Measurements from ENCODE around the gene FAM131A.

Gene FAM131A

DNA sequence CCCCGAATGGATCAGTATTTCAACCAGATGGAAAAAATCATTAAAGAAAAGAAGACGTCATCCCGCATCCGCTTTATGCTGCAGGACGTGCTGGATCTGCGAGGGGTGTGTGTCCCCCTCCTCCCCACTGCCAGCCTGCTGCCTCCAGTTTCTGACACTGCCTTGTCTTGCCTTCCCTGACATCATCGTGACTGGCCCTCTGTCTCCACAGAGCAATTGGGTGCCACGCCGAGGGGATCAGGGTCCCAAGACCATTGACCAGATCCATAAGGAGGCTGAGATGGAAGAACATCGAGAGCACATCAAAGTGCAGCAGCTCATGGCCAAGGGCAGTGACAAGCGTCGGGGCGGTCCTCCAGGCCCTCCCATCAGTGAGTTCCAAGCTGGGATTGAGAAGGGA is 12.1 kb upstream of the FAM131A start:
- CTCF ChIA-PET, result no interaction called here

DNA sequence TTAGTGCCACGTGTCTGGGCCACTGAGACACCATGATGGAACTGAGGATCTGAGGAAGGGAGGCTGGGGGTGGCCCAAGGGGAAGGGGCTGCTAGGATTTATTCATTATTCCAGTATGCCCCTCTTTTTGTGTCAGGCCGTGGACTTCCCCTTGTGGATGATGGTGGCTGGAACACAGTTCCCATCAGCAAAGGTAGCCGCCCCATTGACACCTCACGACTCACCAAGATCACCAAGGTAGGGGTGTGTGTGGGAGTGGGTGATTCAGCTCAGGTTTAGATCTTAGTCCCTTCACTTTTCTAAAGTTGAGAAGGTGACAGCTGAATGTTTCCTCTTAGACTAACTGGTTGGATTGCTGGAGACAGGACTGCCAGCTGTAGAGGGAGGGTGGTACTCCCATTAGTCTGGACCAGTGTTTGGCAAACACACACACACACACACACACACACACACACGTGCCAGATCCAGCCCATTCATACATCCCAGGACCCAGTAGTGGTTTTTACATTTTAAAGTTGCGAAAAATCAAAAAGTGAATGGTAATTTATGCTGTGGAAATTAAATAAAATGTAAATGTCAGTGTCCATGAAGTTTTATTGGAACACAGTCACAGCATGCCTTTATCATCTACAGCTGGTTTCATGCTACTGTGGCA is 11.6 kb upstream of the FAM131A start:
- ChIA-PET CTCF (no interaction called here), POLR2A (no interaction called here)
- no peak for DNase-seq (ENCODE audit: extremely low spot score)
- TF ChIP-seq FOXA1 (IDR thresholded peaks at IDR 0.05), result no peak
- TF ChIP-seq ZNF384 (IDR thresholded peaks at IDR 0.05), result no peak
- TF ChIP-seq HDGF (IDR thresholded peaks at IDR 0.05; ENCODE audit: borderline replicate concordance), result no peak
- no peak for TF ChIP-seq SP1 (IDR thresholded peaks at IDR 0.05)
- TF ChIP-seq SUZ12 (IDR thresholded peaks at IDR 0.05), result no peak
- TF ChIP-seq BHLHE40 (IDR thresholded peaks at IDR 0.05; ENCODE audit: borderline replicate concordance), result no peak

More for the DNA sequence above, 12.1 kb upstream of the FAM131A start:
- POLR2A ChIA-PET, result no interaction called here
- no peak for DNase-seq (ENCODE audit: extremely low spot score)
- TF ChIP-seq FOXM1 (IDR thresholded peaks at IDR 0.05; ENCODE audit: borderline replicate concordance) (no peak), TARDBP (IDR thresholded peaks at IDR 0.05) (no peak), ZNF384 (IDR thresholded peaks at IDR 0.05) (no peak), CTBP1 (IDR thresholded peaks at IDR 0.05; ENCODE audit: borderline replicate concordance) (no peak), NFRKB (IDR thresholded peaks at IDR 0.05) (no peak)
- TF ChIP-seq, protein P1, sequence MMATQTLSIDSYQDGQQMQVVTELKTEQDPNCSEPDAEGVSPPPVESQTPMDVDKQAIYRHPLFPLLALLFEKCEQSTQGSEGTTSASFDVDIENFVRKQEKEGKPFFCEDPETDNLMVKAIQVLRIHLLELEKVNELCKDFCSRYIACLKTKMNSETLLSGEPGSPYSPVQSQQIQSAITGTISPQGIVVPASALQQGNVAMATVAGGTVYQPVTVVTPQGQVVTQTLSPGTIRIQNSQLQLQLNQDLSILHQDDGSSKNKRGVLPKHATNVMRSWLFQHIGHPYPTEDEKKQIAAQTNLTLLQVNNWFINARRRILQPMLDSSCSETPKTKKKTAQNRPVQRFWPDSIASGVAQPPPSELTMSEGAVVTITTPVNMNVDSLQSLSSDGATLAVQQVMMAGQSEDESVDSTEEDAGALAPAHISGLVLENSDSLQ (IDR thresholded peaks at IDR 0.05), result no peak

DNA sequence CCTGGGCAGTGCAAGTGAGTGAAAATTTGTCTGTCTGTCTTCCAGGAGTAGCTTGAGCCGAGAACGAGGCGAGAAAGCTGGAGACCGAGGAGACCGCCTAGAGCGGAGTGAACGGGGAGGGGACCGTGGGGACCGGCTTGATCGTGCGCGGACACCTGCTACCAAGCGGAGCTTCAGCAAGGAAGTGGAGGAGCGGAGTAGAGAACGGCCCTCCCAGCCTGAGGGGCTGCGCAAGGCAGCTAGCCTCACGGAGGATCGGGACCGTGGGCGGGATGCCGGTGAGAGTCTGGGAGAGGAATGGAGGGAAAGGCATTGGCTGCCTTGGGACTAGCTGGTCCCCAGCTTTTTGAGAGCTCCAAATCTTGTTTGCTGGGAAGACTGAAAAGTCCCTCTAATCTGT is 10.2 kb upstream of the FAM131A start:
- POLR2A ChIA-PET, result no interaction called here
- no peak for DNase-seq (ENCODE audit: extremely low spot score)
- TF ChIP-seq ZNF384 (IDR thresholded peaks at IDR 0.05), result no peak
- TF ChIP-seq TARDBP (IDR thresholded peaks at IDR 0.05), result no peak
- TF ChIP-seq FOXM1 (IDR thresholded peaks at IDR 0.05; ENCODE audit: borderline replicate concordance), result no peak
- no peak for TF ChIP-seq L3MBTL2 (conservative IDR thresholded peaks at IDR 0.05)
- TF ChIP-seq FOXK2 (IDR thresholded peaks at IDR 0.05), result no peak
- no peak for TF ChIP-seq ARNT (IDR thresholded peaks at IDR 0.05)
- TF ChIP-seq CTBP1 (IDR thresholded peaks at IDR 0.05; ENCODE audit: borderline replicate concordance), result no peak
- no peak for TF ChIP-seq HDGF (IDR thresholded peaks at IDR 0.05; ENCODE audit: borderline replicate concordance)
- TF ChIP-seq FOXA1 (IDR thresholded peaks at IDR 0.05), result no peak
- TF ChIP-seq, protein P1 (IDR thresholded peaks at IDR 0.05), result no peak
- TF ChIP-seq SUZ12 (IDR thresholded peaks at IDR 0.05), result no peak
- no peak for TF ChIP-seq SP1 (IDR thresholded peaks at IDR 0.05)
- TF ChIP-seq NFRKB (IDR thresholded peaks at IDR 0.05), result no peak
- no peak for TF ChIP-seq ELF4 (IDR thresholded peaks at IDR 0.05)
- TF ChIP-seq BHLHE40 (IDR thresholded peaks at IDR 0.05; ENCODE audit: borderline replicate concordance), result no peak
- TF ChIP-seq LEF1 (IDR thresholded peaks at IDR 0.05; ENCODE audit: borderline replicate concordance), result no peak
- CTCF ChIA-PET, result no interaction called here

DNA sequence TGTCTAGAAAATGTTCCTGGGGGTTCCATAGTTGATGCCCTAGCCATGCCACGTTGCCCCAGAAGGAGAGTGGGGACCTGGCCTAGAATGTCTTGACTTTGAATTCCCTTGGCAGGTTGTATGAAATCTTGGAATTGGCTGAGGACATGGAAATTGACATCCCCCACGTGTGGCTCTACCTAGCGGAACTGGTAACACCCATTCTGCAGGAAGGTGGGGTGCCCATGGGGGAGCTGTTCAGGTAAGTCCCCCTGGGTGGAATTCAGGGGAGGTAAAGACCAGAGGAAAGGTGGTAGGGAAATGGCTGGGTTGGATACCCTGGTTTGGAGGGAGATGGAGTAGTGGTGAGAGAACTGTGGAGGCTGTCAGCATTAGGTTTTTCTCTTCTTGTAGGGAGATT is 8.9 kb upstream of the FAM131A start:
- no peak for DNase-seq (ENCODE audit: extremely low spot score)
- CTCF ChIA-PET, result no interaction called here
- TF ChIP-seq HDGF (IDR thresholded peaks at IDR 0.05; ENCODE audit: borderline replicate concordance) (no peak), LEF1 (IDR thresholded peaks at IDR 0.05; ENCODE audit: borderline replicate concordance) (no peak), L3MBTL2 (conservative IDR thresholded peaks at IDR 0.05) (no peak), NFRKB (IDR thresholded peaks at IDR 0.05) (no peak)
- TF ChIP-seq, protein P1 (IDR thresholded peaks at IDR 0.05), result no peak
- POLR2A ChIA-PET, result no interaction called here

DNA sequence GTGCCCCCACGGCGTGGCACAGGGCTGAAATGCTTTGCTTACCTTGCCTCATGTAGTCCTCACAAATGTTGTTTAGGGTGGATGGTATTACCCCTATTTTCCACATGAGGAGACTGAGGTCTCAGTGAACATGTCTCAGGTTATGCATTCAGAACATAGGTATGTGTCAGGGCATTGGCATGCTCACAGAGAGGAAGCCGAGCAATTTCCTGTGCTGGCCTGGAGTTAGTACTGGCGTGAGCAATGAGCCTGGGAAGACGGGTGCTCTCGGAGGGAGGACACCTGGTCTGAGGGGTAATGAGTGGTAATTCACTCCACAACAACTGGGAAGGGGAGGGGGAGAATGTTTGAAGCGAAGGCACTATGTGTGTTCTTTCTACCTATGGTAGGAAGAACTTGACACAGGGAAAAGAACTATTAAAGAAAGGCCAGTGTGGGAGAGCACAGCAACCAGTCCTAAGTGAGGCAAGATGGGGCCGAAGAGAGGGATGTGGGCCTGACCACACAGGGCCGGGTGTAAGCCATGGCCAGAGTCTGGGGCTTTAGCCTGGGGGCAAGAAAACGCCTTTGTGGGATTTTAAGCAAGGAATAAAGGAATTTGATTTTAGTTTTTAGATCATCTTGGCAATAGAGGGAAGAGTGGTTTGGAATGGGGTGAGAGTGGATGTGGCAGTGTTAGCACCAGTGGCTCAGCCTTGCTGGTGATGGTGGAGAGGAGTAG is 4.9 kb upstream of the FAM131A start:
- TF ChIP-seq SP1 (IDR thresholded peaks at IDR 0.05) (no peak), ARNT (IDR thresholded peaks at IDR 0.05) (no peak), ELF4 (IDR thresholded peaks at IDR 0.05) (no peak), ZNF384 (IDR thresholded peaks at IDR 0.05) (no peak), FOXM1 (IDR thresholded peaks at IDR 0.05; ENCODE audit: borderline replicate concordance) (no peak), BHLHE40 (IDR thresholded peaks at IDR 0.05; ENCODE audit: borderline replicate concordance) (no peak), L3MBTL2 (conservative IDR thresholded peaks at IDR 0.05) (no peak), TARDBP (IDR thresholded peaks at IDR 0.05) (no peak), FOXK2 (IDR thresholded peaks at IDR 0.05) (no peak), CTBP1 (IDR thresholded peaks at IDR 0.05; ENCODE audit: borderline replicate concordance) (no peak), NFRKB (IDR thresholded peaks at IDR 0.05) (no peak), SUZ12 (IDR thresholded peaks at IDR 0.05) (no peak), HDGF (IDR thresholded peaks at IDR 0.05; ENCODE audit: borderline replicate concordance) (no peak), FOXA1 (IDR thresholded peaks at IDR 0.05) (no peak), LEF1 (IDR thresholded peaks at IDR 0.05; ENCODE audit: borderline replicate concordance) (no peak)
- TF ChIP-seq, protein P1 (IDR thresholded peaks at IDR 0.05), result no peak
- ChIA-PET CTCF (no interaction called here), POLR2A (interaction anchor here (0.6 kb wide), 1 partner anchor 29 kb away, joined by 3 read pairs; the partner anchor contains the start of genes CLCN2 and POLR2H)
- no peak for DNase-seq (ENCODE audit: extremely low spot score)
